Prostate gland (tissue), 2 donors: ENCODE results near the gene MYLK. TPM values are rescaled to one million over a fixed set of nuclear protein-coding genes. Genes with fewer than 3 reads are reported as not detected.

Source experiments
- DNase-seq: peaks from one replicate; pipeline ENCODE4 v3.0.0-alpha.2; 2019; ENCODE audit warnings: low spot score
- H3K27ac ChIP-seq, 2 donors: fragments of 200-600 bp; sonication (generic); 2 replicates each; pipeline ENCODE4 v1.5.1; 2017 to 2019
- H3K27me3 ChIP-seq: fragments of 200-600 bp; sonication (generic); replicated peaks from 2 replicates; pipeline ENCODE4 v1.5.1; 2019; ENCODE audit not compliant: insufficient read depth
- H3K36me3 ChIP-seq, 2 donors: fragments of 200-600 bp; sonication (generic); 1 replicate in 1 of 2; 2 replicates in 1 of 2; pipeline versions ENCODE4 v1.5.1 to v1.8.1; 2017 to 2019
- H3K4me1 ChIP-seq: fragments of 200-600 bp; sonication (generic); replicated peaks from 2 replicates; pipeline ENCODE4 v1.5.1; 2019
- H3K4me3 ChIP-seq, 2 donors: fragments of 200-600 bp; sonication (generic); 2 replicates each; pipeline ENCODE4 v1.5.1; 2017 to 2019
- H3K9me3 ChIP-seq: fragments of 200-600 bp; sonication (generic); 2 replicates; pipeline ENCODE4 v1.5.1; 2017
- POLR2A ChIP-seq: fragments of 450-650 bp; IDR thresholded peaks from one replicate; pipeline ENCODE4 v1.6.1; 2016; ENCODE audit warnings: antibody characterized with exemption, mild to moderate bottlenecking
- POLR2AphosphoS5 ChIP-seq: sonication (generic); formaldehyde crosslinking; IDR thresholded peaks from one replicate; pipeline ENCODE4 v1.6.1; 2017; ENCODE audit warnings: antibody characterized with exemption
- WGBS: methylation state at CpG from one replicate; pipeline ENCODE4 v1.1.5; 2018; 5-methylcytosine and 5-hydroxymethylcytosine counted together
- intact Hi-C: fragments of 100-400 bp; cut with DNase I; formaldehyde crosslinking; loops from one replicate; pipeline ENCODE4 v1.14.2; 2022
- total RNA-seq, 2 donors: library from RNA; depleted of rRNA; stranded (reverse); fragments of >200 nt; gene quantifications; one replicate each; pipeline ENCODE4 v1.1.0, GENCODE V29; 2016
- TF ChIP-seq, protein P1 (sequence below), 4 experiments: fragments of 200-600 bp in 2 of 4; fragments of 450-650 bp in 2 of 4; sonication (generic) in 2 of 4; IDR thresholded peaks; 1 replicate in 3 of 4; 2 replicates in 1 of 4; pipeline ENCODE4 v1.5.1; 2016 to 2019; ENCODE audit warnings: antibody characterized with exemption in 4 of 4, mild to moderate bottlenecking in 2 of 4, moderate library complexity in 2 of 4

The MYLK gene
- total RNA-seq, 2 donors from 2014 or later = 345 to 600 TPM

DNA sequence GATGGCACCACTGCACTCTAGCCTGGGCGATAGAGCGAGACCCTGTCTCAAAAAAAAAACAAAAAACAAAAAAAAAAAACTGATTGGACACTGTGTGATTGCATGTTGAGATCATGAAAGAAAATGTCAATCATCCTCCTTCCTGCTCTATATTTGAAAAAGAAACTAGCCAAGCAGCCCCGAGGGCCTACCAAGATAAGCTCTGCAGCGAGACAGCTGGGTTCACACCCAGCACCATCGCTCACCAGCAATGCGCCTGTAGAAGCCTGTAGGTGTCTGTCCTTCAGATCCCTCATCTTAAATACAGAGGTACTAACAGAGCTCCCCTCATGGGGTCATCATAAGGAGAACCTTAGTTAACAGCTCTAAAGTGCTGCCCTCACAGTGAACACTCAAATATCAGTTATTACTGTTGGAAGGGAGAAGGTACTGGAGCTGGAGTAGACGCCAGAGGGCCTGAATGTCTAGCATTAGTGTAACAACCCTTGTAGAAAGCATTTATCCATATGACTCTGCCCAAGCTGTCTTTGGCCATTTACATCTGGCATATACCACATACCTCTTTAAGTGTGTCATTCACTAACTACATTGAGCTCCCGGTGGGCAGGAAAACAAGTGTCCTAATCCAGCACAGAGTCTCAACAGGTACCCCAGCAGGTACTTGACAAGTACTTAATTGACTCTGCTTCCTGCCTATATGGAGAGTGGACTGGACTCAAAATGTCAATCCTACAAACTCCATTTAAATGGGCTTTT, 22.9 kb downstream of the MYLK start:
- no peaks in the 10 kb centered on the region for H3K4me1 ChIP-seq
- intact Hi-C loops = loop anchor here (5.0 kb wide), 1 partner anchor 39 kb away; no protein-coding TSS in a partner anchor
- TF ChIP-seq POLR2A (no peak), POLR2AphosphoS5 (no peak)
- TF ChIP-seq, protein P1, sequence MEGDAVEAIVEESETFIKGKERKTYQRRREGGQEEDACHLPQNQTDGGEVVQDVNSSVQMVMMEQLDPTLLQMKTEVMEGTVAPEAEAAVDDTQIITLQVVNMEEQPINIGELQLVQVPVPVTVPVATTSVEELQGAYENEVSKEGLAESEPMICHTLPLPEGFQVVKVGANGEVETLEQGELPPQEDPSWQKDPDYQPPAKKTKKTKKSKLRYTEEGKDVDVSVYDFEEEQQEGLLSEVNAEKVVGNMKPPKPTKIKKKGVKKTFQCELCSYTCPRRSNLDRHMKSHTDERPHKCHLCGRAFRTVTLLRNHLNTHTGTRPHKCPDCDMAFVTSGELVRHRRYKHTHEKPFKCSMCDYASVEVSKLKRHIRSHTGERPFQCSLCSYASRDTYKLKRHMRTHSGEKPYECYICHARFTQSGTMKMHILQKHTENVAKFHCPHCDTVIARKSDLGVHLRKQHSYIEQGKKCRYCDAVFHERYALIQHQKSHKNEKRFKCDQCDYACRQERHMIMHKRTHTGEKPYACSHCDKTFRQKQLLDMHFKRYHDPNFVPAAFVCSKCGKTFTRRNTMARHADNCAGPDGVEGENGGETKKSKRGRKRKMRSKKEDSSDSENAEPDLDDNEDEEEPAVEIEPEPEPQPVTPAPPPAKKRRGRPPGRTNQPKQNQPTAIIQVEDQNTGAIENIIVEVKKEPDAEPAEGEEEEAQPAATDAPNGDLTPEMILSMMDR (IDR thresholded peaks at IDR 0.05) = no peak
- WGBS = 94% methylated on average over 8 of the region's 8 CpGs
- no peak for DNase-seq
- H3K27me3 ChIP-seq = no peaks in the 10 kb centered on the region
- no peak overlapping the region for H3K4me3 ChIP-seq
- H3K36me3 ChIP-seq = no peaks in the 10 kb centered on the region
- H3K27ac ChIP-seq = no peak overlapping the region
- H3K9me3 ChIP-seq = no peaks in the 10 kb centered on the region

DNA sequence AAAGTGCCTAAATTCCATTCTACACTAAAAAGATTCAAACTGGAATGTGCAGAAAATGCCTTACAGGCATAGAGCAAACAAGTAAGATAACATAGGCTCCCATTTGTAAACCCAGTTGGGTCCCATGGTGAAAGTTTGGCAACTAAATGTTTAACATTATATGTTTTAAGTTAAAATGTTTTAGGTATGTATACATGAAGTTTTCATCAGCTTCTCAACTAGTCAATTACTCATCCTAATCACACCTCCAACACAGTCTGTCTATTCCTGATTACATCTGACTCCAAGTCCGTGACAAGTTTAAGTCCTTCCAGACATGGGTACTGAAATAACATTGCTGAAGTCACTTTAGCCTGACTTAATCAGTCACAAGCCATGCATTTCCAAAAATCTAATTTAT, 25.0 kb downstream of the MYLK start:
- no peak for TF ChIP-seq POLR2AphosphoS5
- TF ChIP-seq, protein P1 (IDR thresholded peaks at IDR 0.05) = no peak
- Histone ChIP-seq H3K4me1 (no peaks in the 10 kb centered on the region), H3K36me3 (no peaks in the 10 kb centered on the region), H3K4me3 (no peak overlapping the region), H3K27ac (no peak overlapping the region), H3K9me3 (no peaks in the 10 kb centered on the region), H3K27me3 (no peaks in the 10 kb centered on the region)
- intact Hi-C loops = no loop called here
- 91% methylated on average over 1 of the region's 1 CpG for WGBS
- DNase-seq = no peak

DNA sequence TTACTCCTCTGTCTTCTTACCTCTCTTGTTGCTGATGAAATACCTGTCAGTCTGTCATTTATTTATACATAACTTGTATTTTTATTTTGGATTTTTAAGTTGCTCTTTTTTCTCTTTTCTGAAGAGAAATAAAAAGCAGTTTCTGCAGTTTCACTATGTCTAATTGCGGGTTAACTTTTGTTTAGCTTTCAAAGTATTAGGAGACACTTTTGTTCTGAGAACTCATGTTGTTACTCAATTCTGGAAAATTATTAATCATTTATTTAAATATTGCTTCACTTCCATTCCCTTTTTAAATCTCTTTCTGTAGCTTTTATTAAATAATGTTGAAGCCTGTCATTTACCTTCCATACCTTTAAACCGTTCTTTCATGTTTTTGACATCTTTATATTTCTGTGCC, 29.2 kb downstream of the MYLK start:
- 94% methylated on average over 2 of the region's 2 CpGs for WGBS
- no peaks in the 10 kb centered on the region for H3K4me1 ChIP-seq

DNA sequence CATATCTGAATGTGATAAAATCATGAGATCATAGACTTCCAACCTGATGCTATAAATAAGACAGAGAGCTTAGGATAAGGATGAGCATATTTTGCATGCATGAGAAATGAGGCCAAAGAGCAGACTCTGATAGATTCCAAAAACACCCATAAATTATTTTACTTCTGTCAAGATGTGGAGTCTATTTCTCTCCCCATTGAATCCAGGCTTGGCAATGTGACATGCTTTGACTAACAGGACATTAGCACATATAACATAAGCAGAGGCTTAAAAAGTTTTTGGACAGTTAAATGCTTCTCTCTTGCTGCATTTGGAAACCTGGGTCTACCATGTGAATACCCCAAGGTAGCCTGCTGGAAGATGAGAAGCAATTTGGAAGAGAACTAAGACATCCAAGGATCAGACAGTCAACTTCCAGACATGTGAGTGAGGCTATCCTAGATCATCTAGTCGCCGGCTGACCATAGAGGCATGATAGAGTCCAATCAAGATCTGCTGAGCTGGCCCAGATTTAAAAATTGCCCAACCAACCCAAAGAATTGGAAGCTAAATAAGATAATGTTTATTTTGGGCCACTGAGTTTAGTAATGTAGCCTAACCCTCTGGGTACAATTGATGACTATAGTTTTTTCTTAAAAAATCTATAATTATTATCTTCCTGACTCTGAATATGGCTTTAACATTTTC, 30.3 kb downstream of the MYLK start:
- WGBS = 96% methylated on average over 2 of the region's 2 CpGs
- Histone ChIP-seq H3K4me1 (no peaks in the 10 kb centered on the region), H3K4me3 (no peak overlapping the region), H3K27ac (no peak overlapping the region), H3K36me3 (no peaks in the 10 kb centered on the region), H3K9me3 (no peaks in the 10 kb centered on the region), H3K27me3 (no peaks in the 10 kb centered on the region)
- DNase-seq = no peak
- TF ChIP-seq, protein P1 (IDR thresholded peaks at IDR 0.05) = no peak
- TF ChIP-seq POLR2AphosphoS5 (no peak), POLR2A (no peak)
- intact Hi-C loops = no loop called here

More for the DNA sequence above, 29.2 kb downstream of the MYLK start:
- H3K9me3 ChIP-seq = no peaks in the 10 kb centered on the region
- intact Hi-C loops = no loop called here
- TF ChIP-seq, protein P1 (IDR thresholded peaks at IDR 0.05) = no peak
- no peak for TF ChIP-seq POLR2AphosphoS5
- no peak for TF ChIP-seq POLR2A
- H3K4me3 ChIP-seq = no peak overlapping the region
- H3K27ac ChIP-seq = no peak overlapping the region
- H3K36me3 ChIP-seq = no peaks in the 10 kb centered on the region
- no peaks in the 10 kb centered on the region for H3K27me3 ChIP-seq
- DNase-seq = no peak
